Mammary epithelial cell (primary cell): Measurements from ENCODE around the gene MRE11.

Experiments used
- EZH2 ChIP-seq: IDR thresholded peaks from 2 replicates; pipeline ENCODE4 v1.6.1; 2012; ENCODE audit warnings: low read length, inconsistent platforms, borderline replicate concordance
- TF ChIP-seq, protein P1 (sequence below), 2 donors: IDR thresholded peaks in 1 of 2; conservative IDR thresholded peaks in 1 of 2; 2 replicates each; pipeline ENCODE4 v1.5.1; 2011 to 2012; ENCODE audit warnings: inconsistent platforms in 2 of 2, low read length in 2 of 2, mild to moderate bottlenecking in 2 of 2, control low read depth in 1 of 2, low read depth in 1 of 2; ENCODE audit not compliant: insufficient read depth in 1 of 2; ENCODE audit errors: extremely low read depth in 1 of 2

DNA sequence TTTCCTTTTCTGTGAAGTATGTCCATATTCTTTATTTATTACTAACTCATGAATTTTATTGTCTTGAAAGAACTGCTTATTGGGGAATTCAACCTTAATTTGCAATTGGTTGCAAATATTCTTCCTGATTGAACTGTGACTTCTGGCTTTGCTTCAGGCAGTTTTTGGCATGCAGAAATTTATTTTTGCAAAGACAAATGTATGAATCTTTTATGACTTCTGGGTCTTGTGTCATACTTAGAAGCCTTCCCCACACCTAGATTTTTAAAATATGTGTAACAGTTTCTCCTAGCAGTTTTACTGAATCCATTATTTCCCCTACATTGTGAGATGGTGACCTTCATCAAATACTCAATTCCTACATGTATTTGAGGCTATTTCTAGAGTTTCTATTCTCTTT lies 12.3 kb downstream of the MRE11 start:
- TF ChIP-seq, protein P1, sequence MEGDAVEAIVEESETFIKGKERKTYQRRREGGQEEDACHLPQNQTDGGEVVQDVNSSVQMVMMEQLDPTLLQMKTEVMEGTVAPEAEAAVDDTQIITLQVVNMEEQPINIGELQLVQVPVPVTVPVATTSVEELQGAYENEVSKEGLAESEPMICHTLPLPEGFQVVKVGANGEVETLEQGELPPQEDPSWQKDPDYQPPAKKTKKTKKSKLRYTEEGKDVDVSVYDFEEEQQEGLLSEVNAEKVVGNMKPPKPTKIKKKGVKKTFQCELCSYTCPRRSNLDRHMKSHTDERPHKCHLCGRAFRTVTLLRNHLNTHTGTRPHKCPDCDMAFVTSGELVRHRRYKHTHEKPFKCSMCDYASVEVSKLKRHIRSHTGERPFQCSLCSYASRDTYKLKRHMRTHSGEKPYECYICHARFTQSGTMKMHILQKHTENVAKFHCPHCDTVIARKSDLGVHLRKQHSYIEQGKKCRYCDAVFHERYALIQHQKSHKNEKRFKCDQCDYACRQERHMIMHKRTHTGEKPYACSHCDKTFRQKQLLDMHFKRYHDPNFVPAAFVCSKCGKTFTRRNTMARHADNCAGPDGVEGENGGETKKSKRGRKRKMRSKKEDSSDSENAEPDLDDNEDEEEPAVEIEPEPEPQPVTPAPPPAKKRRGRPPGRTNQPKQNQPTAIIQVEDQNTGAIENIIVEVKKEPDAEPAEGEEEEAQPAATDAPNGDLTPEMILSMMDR (conservative IDR thresholded peaks at IDR 0.05 in 1 of 2, IDR thresholded peaks at IDR 0.05 in 1 of 2; ENCODE audit: extremely low read depth in 1 of 2, insufficient read depth in 1 of 2, low read depth in 1 of 2, low read length in 2 of 2) = no peak
- TF ChIP-seq EZH2 = no peak
